Astrocyte of the spinal cord (primary cell): ENCODE measurements around the gene PNRC2.

Experiments
- DNase-seq: peaks from one replicate; pipeline ENCODE4 v3.0.0; 2011; ENCODE audit warnings: low read depth, low spot score
- H3K4me3 ChIP-seq: 2 replicates; pipeline ENCODE4 v1.5.1; 2011; ENCODE audit warnings: low read depth, mild to moderate bottlenecking, low read length, moderate library complexity
- CTCF ChIP-seq: IDR thresholded peaks from 2 replicates; pipeline ENCODE4 v1.5.1; 2012; ENCODE audit warnings: low read depth, mild to moderate bottlenecking, low read length, inconsistent platforms
- in situ Hi-C: cut with HindIII; loops from 2 replicates; pipeline ENCODE4 v1.10.0; 2017; ENCODE audit warnings: low sequenced_read_pairs

PNRC2 gene

GRCh38 chr1:23963617-23964234 is 4.1 kb downstream of the PNRC2 start:
- DNase-seq, result peak; percentile 15
- in situ Hi-C loops, result no loop called here
- no peak for TF ChIP-seq CTCF
- no peak overlapping the region for H3K4me3 ChIP-seq

GRCh38 chr1:23964235-23964668 is 4.6 kb downstream of the PNRC2 start:
- no peak overlapping the region for H3K4me3 ChIP-seq
- no peak for TF ChIP-seq CTCF
- no peak for DNase-seq
- in situ Hi-C loops, result no loop called here

GRCh38 chr1:23964790-23965740 is 5.4 kb downstream of the PNRC2 start:
- peak; percentile 10 for DNase-seq
- no peak for TF ChIP-seq CTCF
- in situ Hi-C loops, result no loop called here
- no peak overlapping the region for H3K4me3 ChIP-seq

GRCh38 chr1:23966973-23967493 is 7.4 kb downstream of the PNRC2 start:
- in situ Hi-C loops, result no loop called here
- TF ChIP-seq CTCF, result no peak
- no peak overlapping the region for H3K4me3 ChIP-seq
- DNase-seq, result no peak

GRCh38 chr1:23967871-23968270 is 8.2 kb downstream of the PNRC2 start:
- in situ Hi-C loops, result no loop called here
- no peak overlapping the region for H3K4me3 ChIP-seq
- no peak for TF ChIP-seq CTCF
- no peak for DNase-seq

- TF ChIP-seq CTCF, result no peak
These were observed 17.7 kb downstream of the PNRC2 start for GRCh38 chr1:23977187-23977853.

More at GRCh38 chr1:23977187-23977853, 17.7 kb downstream of the PNRC2 start:
- H3K4me3 ChIP-seq, result no peak overlapping the region
- in situ Hi-C loops, result no loop called here
- DNase-seq, result no peak
